CD4-positive, alpha-beta T cell treated with Interleukin-4 for 1 hour (primary cell): ENCODE results near the gene ALG12.

Source experiments
- DNase-seq, 2 donors: peaks; one replicate each; pipeline ENCODE4 v3.0.0-alpha.2; 2020 to 2022

ALG12 gene

DNA sequence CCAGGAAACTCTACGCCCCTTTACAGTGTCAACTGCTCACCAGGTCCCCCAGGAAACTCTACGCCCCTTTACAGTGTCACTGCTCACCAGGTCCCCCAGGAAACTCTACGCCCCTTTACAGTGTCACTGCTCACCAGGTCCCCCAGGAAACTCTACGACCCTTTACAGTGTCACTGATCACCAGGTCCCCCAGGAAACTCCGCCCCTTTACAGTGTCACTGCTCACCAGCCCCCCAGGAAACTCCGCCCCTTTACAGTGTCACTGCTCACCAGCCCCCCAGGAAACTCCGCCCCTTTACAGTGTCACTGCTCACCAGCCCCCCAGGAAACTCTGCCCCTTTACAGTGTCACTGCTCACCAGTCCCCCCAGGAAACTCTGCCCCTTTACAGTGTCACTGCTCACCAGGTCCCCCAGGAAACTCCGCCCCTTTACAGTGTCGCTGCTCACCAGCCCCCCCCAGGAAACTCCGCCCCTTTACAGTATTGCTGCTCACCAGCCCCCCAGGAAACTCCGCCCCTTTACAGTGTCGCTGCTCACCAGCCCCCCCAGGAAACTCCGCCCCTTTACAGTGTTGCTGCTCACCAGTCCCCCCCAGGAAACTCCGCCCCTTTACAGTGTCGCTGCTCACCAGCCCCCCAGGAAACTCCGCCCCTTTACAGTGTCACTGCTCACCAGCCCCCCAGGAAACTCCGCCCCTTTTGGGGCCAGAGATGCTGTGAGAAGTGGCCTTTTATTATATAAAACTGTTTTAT, 27.0 kb upstream of the ALG12 start:
- peak; percentile 86 to 87 for DNase-seq

DNA sequence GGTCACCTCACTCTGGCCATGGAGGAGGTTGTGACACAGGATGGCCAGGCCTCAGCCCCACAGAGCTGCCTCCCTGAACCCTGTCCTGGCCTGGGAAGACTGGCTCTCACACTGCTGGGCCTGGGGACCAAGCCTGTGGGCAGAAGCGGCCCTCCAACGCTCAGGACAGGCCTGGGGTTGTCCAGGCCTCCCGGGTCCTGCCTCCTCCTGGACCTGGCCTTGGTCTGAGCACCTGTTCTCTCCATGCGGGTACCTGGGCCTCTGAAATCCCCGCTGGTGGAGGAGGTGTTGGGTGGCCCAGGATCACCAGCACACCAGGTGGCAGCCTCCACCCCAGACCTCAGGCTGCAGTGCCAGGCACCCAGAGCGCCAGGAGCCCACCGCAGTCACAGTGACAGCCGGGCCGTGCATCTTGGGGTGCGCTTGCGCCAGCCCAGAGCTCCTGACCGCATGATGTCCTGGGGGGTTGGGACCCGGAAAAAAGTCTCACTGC, 26.2 kb upstream of the ALG12 start:
- DNase-seq = peak in 1 of 2 donors; percentile 33

DNA sequence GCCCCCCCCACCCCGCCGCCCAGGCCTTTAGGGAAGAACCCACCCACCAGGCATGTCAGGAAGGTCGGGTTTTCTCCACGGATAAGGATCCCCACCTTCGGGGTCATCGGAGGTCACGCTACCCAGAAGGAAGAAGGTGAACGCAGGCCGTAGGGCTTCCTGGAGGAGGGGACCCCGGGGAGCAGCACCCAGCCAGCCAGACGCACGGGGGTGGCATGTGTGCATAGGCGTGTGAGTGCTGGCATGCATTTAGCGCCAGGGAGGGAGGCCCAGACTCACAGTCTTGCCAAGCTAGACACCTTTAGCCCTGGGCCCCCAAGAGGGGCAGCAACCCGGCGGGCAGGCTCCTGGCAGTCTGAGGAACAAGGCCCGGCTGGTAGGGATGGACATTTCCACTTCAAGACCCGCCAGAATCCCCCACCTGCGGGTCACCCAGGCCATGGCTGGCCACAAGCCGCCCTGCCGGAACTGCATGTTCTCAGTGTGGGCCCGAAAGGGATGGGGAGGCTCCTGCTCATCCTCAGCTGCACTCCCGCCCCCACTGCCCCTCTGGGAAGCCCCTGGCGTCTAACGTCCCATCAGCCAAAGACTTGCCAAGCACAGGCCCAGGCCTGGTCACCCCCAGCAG, 25.6 kb upstream of the ALG12 start:
- DNase-seq = no peak

DNA sequence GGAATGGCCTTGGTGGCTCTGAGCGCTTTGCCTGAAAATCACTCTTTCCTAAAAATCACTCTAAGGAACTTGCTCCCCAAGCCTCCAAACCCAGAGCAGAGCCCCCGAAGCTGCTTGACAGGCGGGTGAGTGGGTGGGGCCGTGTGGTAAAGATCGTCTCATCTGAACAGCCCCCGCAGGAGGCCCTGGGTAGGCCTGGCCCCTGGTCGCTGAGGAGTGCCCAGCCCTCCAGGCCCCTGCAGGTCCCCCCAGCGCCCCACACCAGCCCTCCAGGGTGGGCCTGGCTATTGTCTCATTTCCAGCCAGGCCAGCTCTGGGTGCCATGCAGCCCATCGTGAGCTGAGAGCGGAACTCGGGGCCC, 25.1 kb upstream of the ALG12 start:
- DNase-seq = no peak

DNA sequence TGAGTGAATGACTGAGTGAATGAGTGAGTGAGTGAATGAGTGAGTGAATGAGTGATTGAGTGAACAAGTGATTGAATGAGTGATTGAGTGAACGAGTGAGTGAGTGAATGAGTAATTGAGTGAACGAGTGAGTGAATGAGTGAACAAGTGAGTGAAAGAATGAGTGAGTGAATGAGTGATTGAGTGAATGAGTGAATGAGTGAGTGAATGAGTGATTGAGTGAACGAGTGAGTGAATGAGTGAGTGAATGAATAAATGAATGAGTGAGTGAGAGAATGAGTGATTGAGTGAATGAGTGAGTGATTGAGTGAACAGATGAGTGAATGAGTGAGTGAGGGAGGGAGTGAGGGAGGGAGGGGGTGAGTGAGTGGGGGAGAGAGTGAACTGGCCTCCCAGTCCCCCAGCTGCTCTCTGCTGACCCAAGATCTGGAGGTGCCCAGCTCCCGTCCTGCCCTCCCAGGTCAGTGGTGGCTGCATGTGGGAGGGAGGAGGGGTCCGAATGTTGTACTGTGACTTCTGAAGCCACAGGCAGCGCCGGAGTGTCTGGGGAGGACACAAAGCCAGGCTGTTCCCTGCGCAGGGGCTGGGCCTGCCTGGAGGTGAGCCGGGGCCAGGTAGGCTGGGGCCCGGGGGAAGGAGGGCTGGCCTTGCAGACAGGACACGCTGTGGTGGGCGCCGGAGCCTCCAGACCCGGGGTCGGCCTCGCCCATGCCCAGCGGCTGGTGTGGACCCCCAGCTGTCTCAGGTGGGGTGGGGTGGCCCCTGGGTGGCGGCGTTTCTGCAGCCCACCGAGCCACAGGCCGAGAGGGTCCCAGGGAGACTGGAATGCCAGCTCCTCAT, 24.5 kb upstream of the ALG12 start:
- DNase-seq = no peak

DNA sequence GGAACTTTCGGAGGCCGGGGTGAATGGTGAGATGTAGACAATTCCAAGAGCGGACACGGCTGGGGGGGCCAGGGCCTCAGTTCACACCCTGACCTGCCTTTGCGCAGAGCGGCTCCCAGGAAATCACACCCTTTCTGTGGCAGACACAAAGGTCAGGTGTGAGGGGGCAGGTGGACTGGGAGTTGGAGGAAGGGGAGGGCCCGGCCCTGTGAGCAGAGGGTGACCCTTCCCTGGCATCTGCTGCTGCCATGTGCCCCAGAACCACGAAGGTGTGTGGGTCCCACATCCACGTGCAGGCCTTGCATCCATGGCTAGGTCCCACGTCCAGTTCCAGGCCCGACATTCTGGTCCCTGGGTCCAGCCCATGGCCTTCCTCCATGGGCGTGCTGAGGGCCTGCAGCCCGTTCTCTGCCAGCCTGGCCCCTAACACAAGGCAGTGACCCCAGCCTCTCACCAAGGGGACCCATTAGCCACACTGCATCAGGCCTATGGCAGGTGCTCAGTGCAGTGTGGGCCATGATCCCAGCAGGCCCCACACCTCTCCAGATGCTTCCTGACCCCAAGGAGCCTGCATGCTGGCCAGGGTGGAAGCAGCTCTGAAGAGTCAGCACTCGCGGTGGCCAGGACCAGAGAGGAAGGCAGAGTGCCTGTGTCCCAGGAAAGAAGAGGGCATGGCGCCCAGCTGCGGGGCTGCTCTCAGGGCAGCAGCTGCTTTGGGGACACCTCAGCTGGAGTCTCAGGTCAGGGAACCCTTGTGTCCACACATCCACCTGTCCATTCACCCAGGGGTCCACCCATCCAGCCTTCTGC, 23.5 kb upstream of the ALG12 start:
- DNase-seq = no peak

DNA sequence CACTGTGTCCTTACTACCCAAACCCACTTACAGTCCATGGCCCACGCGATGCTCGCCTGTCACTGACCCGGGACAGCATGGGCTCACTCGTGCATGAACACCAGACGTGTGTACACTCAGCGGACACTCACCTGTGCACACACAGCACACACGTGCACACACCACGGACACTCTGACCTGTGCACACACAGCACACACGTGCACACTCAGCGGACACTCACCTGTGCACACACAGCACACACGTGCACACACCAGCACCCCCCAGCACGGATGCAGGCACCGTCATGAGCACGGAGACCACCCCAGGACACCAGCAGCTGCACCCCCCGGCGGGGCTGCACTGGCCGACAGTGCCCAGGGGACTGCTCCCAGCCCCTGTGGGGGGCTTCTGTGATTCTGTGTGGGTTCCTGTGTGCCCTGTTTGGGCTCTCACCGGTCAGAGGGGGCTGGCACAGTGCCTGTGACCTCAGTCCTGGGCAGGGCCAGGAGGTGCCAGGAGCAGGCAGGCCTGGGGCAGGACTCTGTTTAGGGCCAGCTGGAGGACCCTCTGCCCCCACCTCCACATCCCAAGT, 20.4 kb upstream of the ALG12 start:
- DNase-seq = no peak

DNA sequence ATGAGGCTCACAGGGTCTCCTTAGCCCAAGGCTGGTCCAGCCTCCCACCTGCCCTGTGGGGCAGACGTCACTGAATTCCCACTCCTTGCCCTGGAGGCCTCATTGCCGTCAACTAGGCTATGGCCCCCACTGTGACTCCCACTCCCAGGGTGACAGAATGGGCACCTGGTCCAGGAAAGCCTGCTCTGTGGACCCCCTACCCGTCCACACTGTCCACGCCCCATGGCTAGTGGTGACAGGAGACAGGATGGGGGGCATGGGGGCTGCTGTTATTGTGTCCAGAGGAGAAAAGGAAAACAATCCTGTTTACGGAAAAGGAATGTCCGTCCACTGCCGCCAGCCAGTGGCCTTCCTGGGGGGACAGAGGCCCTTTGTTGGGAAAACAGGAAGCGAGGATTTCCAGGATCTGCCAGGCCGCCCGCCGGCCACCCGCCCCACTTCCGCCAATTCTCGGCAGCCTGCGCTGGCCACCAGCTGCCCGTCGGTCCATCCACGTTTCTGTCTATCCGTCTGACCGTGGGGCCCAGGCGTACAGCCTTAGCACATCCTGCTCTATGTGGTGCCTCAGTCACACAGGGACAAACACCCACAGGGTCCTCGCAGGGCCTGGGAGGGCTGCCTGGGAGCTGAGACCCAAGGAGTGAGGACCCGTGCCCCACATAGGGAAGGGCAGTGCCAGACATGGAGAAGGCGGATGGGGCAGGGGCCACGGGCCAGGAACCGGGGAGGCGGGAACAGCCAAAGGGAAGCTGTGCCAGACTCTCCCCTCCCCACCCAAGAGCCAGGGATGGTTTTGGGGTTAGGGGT, 19.7 kb upstream of the ALG12 start:
- no peak for DNase-seq

DNA sequence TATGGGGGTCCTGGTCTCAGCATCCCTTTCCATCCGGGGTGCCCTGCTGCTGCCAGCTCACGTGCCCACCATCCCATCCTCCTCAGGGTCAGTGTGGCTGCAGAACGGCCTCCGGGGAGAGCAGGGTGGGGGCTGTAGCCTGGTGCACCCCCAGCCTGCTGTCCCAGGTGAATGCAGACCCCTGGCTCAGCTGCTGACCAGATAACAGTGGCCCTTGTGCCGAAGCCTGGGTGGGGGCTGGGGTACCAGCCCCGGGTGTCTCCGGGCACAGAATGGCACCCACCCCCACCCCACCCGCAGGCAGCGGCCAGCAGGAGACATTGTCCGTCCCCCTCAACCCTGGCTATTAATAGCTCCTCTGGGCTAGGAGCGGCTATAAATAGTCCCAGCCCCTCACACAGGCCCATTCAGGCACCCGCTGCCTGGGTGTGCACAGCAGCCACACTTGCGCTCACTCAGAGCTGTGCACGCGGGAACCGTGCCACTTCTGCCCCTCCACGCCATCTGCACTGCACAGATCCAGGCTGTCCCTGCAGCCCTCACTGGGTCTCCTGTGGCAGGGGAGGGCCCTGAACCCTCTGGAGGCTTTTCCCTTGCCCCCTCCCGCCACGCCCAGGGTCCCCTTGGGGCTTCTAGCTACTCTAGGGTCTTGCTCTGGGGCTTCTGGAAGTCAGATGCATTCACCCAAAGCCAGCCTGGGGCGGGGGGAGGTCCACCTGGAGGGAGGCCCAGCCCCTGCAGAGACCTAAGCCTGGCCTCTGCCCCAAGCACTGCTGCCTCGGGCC, 18.9 kb upstream of the ALG12 start:
- DNase-seq = no peak

DNA sequence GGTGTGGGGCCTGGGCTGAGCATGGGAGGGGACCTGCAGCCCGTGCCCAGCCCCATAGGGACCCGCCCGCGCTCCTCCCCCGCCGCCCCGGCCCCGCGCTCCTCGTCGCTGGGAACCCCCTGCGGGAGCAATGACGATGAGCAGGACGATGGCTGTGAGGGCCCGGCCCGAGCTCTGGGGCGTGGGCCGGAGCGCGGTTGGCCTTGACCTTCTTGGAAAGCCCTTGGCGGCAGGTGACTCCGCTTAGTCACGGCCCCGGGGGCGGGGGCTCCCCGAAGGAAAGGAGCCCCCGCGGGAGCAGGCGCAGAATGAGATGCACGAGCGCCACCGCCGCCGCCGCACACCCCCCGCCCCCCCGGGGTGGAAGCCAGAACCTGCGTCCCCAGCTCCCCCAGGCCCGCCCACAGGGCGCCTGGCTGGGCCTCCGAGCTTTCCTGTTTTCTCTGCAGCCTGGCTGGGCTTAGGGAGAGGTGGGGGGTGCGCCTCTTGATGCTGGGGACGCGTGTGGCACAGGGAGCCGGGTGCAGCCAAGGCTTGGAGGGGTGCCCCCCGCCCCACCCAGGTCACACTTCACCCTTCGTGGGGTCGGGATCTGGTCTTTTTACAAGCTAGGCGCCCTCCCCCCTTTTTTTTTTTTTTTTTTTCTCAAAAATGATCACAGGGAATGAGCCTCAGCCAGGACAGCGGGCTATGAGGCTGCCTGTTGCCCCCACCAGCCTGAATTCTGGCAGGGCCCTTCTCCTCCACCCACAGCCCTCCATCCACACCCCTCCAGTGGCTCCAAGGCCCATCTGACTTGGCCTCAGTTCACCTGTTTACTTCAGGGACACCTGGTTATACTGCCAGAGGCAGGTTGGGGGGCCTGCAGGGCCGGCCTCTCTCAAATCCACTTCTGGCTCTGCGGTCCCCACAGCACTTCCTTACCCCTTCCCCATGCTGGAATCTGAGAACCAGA, 18.1 kb upstream of the ALG12 start:
- DNase-seq = peak; percentile 95 to 97

DNA sequence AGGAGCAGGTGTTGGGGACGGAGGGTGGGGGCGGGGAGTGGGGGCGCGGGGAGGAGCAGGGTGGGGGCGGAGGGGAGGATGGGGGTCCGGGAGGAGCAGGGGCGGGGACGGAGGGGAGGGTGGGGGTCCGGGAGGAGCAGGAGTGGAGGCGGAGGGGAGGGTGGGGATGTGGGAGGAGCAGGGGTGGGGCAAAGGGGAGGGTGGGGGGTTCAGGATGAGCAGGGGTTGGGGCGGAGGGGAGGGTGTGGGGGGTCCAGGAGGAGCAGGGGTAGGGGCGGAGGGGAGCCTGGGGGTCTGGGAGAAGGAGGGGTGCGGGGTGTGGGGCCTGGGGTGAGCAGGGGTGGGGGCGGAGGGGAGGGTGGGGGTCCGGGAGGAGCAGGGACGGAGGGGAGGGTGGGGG, 17.3 kb upstream of the ALG12 start:
- DNase-seq = no peak

DNA sequence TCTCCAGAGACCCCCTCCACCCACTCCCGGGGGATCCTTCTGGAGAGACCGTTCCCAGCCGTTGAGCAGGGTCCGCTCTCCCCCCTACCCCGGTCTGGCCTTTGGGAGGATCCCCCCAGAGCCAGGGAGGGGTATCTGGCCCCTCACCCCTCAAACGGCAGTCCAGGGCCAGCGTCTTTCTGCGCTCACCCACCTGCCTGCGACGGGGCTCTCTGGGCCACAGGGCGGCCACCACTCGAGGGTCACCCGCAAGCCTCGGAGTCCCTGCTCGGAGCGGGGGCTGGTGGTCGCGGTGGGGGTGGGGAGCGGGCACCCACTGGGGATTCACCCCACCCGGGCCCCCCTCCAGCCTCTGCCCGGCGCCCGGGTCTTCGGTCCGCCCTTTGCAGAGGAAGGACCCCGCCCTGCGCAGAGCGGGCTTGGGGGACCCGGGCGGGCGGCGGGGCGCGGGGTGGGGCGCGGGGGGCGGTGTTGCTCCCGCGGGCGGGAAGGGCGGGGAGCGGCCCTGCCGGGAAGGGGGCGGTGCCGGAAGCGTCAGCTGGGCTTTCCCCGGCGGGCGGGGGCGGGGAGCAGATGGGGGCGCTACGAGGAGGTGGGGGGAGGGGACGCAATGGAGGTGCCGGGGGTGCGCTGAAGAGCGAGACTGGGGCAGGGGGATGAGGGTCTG, 16.8 kb upstream of the ALG12 start:
- DNase-seq = peak; percentile 90 to 91

DNA sequence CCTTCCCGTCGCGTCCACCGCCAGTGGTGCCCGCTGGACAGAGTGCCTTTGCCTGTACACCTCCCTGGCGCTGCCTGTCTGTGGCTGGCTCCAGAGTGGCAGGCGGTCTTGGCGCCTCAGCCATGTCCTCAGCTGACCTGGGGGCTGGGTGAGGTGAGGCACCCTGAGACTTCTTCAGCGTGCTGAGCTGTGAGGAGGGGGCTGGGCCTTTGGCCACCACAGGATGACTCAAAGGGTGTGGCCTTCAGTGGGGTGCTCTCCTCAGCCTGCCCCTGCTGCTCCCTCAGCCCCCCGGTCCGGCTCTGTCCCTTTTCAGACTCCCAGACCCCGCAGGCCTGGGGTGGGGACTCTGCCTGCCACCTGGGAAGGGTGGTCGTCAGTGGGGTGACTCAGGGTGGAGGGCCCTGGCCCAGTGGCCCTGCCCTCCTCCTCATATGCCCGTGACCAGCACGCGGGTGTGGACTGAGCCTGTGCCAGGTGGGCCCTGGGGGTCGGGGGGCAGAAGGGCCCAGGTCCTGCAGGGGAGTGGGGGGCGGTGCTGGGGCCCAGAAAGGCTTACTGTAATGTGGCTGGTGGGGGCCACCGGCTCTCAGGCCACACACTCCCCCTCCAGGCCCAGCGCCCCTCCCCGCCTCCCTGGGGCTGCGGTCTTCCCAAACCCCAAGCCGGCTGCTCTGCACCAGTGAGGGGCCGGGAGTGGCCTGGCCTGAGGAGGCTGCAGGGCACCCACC, 16.1 kb upstream of the ALG12 start:
- DNase-seq = peak; percentile 56 to 79

DNA sequence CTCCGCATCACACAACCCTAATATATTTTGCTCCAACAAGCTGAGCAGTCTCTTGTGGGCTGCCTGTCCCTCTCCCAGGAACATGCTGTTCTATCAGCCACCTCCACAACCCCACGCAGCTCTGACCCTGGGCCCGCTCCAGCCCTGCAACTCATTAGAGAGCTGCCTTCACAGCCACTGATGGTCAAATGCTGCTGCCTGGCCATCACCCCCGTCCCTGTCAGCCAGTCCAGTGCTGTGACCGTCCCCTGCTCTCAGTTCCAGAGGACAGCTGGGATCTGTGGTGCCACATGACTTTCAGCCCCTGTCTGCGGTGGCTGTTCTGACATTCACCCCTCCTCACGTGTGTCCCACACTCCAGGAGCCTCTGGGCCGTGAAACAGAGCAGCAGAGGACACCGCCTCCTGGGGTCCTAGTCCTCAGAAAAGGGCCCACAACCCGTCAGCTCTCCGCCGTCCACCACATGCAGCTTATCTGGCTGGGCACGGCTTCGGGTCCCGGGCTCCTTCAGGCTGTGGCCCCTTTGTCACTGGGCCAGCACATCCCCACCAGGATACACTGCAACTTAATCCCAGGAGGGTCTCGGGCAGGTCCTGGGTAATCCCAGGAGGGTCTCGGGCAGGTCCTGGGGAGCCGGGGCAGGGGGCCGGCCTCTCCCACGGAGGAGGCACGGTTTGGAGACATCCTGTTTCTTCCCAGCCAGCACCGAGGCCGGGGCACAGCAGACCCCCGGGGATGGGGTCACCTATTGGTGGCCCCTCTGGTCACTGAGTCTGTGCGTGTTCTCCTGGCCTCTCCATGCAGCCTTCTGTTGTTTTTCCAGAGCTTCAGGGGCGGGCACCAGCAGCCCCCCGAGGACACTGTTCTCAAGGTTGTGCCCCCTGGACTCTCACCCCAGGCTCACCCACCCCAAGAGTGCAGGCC, 15.3 kb upstream of the ALG12 start:
- DNase-seq = no peak

DNA sequence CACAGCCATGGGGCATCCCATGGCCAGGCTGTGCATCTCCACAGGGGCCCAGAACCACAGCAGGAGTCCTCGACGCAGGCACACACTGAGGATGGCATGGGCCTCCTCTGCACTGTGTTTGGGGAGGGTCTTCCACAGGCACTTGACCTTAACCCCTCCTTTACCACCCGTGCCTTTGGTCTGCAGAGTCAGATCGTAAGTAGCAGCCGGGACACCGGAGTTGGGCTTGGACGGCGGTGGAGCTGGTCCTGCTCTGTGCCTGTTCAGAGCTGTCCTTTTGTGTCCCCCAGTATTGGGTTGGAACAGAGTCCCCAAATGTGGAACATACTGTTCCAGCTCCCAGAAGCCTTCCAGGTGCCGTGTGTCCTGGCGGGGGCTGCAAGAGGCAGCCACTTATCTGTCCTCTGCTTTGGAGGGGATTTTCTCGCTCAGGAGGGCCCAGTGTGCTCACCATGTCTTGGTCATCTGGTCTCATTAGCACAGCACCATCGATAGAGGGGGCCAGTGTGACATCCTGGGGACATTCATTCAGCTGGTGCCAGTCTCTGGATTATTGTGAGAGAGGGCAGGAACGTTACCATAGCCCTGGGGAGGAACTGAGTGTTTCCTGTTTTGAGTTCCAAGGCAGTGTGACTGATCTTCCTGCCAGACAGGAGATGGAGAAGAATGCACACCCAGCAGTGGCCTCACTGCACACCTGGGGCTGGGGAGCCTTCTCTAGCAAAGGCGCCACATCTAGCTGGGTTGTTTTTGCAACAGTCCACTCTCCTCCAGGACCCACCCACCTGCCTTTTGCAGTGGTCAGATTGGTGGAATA, 12.6 kb upstream of the ALG12 start:
- DNase-seq = peak; percentile 71 to 85

DNA sequence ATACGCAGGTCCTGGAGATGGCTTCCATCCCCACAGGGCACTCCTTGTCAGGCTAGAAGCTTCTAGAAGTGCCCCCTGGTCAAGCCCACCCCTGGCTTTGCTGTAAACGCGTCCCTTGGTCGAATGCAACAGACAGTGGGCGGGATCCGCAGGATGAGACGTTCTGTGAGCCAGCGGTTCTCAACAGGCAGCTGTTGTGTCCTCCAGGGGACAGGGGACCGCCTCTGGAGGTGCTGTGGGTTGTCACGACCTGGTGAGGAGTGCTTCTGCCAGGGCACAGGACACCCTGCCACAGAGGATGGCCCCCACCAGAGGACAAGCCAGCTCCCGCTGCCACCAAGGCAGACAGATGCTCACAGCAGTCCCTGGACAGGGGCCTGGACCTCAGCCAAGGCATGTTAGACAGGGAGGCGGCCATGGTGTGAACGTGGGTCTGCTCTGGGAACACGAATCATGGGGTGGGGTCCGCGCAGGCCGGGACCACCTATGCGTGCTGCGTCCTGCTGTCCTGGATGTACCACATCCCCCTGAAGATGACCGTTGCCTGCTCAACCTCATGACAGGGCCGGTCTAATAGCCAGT, 11.8 kb upstream of the ALG12 start:
- DNase-seq = no peak
